COR-L47 (cell line): Measurements from ENCODE around the gene COL8A1.
"Not testable (repeated sequence)": the region's sequence is repeated elsewhere in the genome, so short reads cannot be mapped to it uniquely, and the experiment has no call there.

Experiments
- DNase-seq: peaks from one replicate; lab custom pipeline; 2025; lab: John Stamatoyannopoulos, UW

COL8A1 gene

GRCh38 chr3:99638167-99638948, at the start of gene COL8A1:
COL8A1 (plus strand) TSS chr3:99638594; CDS start chr3:99790683, 152,089 bp downstream.
- DNase-seq, result peak; percentile 4

- DNase-seq, result not testable (repeated sequence)
Measured at GRCh38 chr3:99589168-99589567, 49.2 kb upstream of the COL8A1 start.

- DNase-seq, result no peak
Measured at GRCh38 chr3:99599894-99600293, 38.5 kb upstream of the COL8A1 start.

- DNase-seq, result no peak
Measured at GRCh38 chr3:99601515-99601914, 36.9 kb upstream of the COL8A1 start.

GRCh38 chr3:99602183-99602582, 36.2 kb upstream of the COL8A1 start:
- DNase-seq, result no peak

- no peak for DNase-seq
Measured at GRCh38 chr3:99607151-99607550, 31.2 kb upstream of the COL8A1 start.

- DNase-seq, result no peak
Measured at GRCh38 chr3:99614768-99615167, 23.6 kb upstream of the COL8A1 start.

- no peak for DNase-seq
Measured at GRCh38 chr3:99620077-99620767, 18.2 kb upstream of the COL8A1 start.

- DNase-seq, result no peak
Measured at GRCh38 chr3:99620976-99621375, 17.4 kb upstream of the COL8A1 start.

- DNase-seq, result no peak
Measured at GRCh38 chr3:99624496-99625236, 13.7 kb upstream of the COL8A1 start.

- DNase-seq, result no peak
Measured at GRCh38 chr3:99625237-99625622, 13.2 kb upstream of the COL8A1 start.

- no peak for DNase-seq
Measured at GRCh38 chr3:99625643-99626416, 12.6 kb upstream of the COL8A1 start.

- DNase-seq, result no peak
Measured at GRCh38 chr3:99626417-99626788, 12.0 kb upstream of the COL8A1 start.

GRCh38 chr3:99627062-99627826, 11.2 kb upstream of the COL8A1 start:
- DNase-seq, result no peak

GRCh38 chr3:99630815-99631214, 7.6 kb upstream of the COL8A1 start:
- no peak for DNase-seq

- DNase-seq, result no peak
Measured at GRCh38 chr3:99633887-99634558, 4.4 kb upstream of the COL8A1 start.

GRCh38 chr3:99634881-99635280, 3.5 kb upstream of the COL8A1 start:
- DNase-seq, result no peak

- DNase-seq, result no peak
Measured at GRCh38 chr3:99635348-99635747, 3.0 kb upstream of the COL8A1 start.

- no peak for DNase-seq
Measured at GRCh38 chr3:99637016-99637367, 1.4 kb upstream of the COL8A1 start.

GRCh38 chr3:99637368-99638111, 854 bp upstream of the COL8A1 start:
- DNase-seq, result no peak
